ENCODE results near the gene LIMS1. TPM values are rescaled to one million over a fixed set of nuclear protein-coding genes. Genes with fewer than 3 reads are reported as not detected.

The LIMS1 gene
- total and polyA plus RNA-seq, 2 donors (not counting 1 experiment from before 2014, with no cell fraction given) = 14.0 to 22.1 TPM

DNA sequence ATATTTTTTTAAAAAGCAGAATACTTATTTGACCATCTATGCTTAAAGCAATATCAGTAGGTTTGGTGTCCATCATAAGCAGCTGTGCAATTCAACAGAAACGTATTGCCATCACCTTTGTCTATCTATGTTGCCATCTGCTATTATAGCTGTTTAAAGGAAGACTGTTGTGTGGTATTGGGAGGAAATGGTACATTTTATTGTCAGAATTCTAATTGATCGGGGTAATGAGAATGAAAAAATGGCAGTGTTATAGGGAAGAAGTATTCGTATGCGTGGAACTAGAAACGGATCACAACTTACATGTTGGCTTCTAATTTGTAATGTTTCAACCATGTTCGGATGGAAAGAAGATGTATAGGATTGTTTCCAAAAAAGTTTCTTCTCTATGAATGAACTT is 94.7 kb downstream of the LIMS1 start:
- ChIA-PET POLR2A (interaction anchor here (1.0 to 1.5 kb wide), 2 partner anchors 17 to 20 kb away, joined by 4 read pairs; no protein-coding TSS in a partner anchor), CTCF (interaction anchor here (0.7 to 3.1 kb wide), 6 partner anchors 8 to 45 kb away, joined by 3 to 12 read pairs (median 6); no protein-coding TSS in a partner anchor)
- whole genome bisulfite sequencing (ENCODE audit: insufficient coverage) = 79% methylated on average over 5 of the region's 6 CpGs
- Histone ChIP-seq H3K36me3 (replicated peaks in 1 of 2; ENCODE audit: control extremely low read depth in 1 of 2, control insufficient read depth in 1 of 2, extremely low read depth in 1 of 2, insufficient read depth in 2 of 2, low read length in 1 of 2) (no peaks in the 10 kb centered on the region), H3K27me3 (replicated peaks in 1 of 4; ENCODE audit: control extremely low read depth in 1 of 4, control insufficient read depth in 3 of 4, insufficient read depth in 4 of 4, low read length in 3 of 4) (no peaks in the 10 kb centered on the region), H2AFZ (ENCODE audit: insufficient read depth, low read depth, low read length, poor library complexity, severe bottlenecking) (no peak overlapping the region), H3K4me3 (ENCODE audit: control extremely low read depth in 1 of 5, extremely low read depth in 1 of 5, insufficient read depth in 1 of 5, low read depth in 2 of 5, low read length in 4 of 5) (no peak overlapping the region), H3K9ac (ENCODE audit: low read length) (no peak overlapping the region), H3K4me1 (ENCODE audit: control insufficient read depth in 2 of 2, insufficient read depth in 2 of 2, low read length in 2 of 2) (peaks cover 32% of the 10 kb centered on the region in 2 donors), H4K20me1 (ENCODE audit: control insufficient read depth, insufficient read depth, low read length, poor library complexity, severe bottlenecking) (peaks cover 17% of the 10 kb centered on the region), H3K9me3 (ENCODE audit: control extremely low read depth in 1 of 3, control insufficient read depth in 2 of 3, insufficient read depth in 1 of 3, low read length in 2 of 3) (no peaks in the 10 kb centered on the region), H3K79me2 (ENCODE audit: control insufficient read depth, insufficient read depth, low read length) (peaks cover 89% of the 10 kb centered on the region), H3K27ac (ENCODE audit: low read length in 2 of 2) (no peak overlapping the region), H3K4me2 (replicated peaks; ENCODE audit: low read depth, low read length, poor library complexity, severe bottlenecking) (peak overlapping the region; percentile 33)
- no peaks in the 10 kb centered on the region for H3K9me3 Mint-ChIP-seq (ENCODE audit: insufficient read depth)
- TF ChIP-seq, protein P1, sequence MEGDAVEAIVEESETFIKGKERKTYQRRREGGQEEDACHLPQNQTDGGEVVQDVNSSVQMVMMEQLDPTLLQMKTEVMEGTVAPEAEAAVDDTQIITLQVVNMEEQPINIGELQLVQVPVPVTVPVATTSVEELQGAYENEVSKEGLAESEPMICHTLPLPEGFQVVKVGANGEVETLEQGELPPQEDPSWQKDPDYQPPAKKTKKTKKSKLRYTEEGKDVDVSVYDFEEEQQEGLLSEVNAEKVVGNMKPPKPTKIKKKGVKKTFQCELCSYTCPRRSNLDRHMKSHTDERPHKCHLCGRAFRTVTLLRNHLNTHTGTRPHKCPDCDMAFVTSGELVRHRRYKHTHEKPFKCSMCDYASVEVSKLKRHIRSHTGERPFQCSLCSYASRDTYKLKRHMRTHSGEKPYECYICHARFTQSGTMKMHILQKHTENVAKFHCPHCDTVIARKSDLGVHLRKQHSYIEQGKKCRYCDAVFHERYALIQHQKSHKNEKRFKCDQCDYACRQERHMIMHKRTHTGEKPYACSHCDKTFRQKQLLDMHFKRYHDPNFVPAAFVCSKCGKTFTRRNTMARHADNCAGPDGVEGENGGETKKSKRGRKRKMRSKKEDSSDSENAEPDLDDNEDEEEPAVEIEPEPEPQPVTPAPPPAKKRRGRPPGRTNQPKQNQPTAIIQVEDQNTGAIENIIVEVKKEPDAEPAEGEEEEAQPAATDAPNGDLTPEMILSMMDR (IDR thresholded peaks at IDR 0.05) = no peak
- TF ChIP-seq EZH2 (IDR thresholded peaks at IDR 0.05; ENCODE audit: borderline replicate concordance, insufficient read depth, low read depth, low read length, poor library complexity, severe bottlenecking) = no peak
- H3K27me3 Mint-ChIP-seq = peaks cover 3% of the 10 kb centered on the region
- ATAC-seq (ENCODE audit: low read depth) (no peak), DNase-seq (no peak)
- no peak overlapping the region for H3K27ac Mint-ChIP-seq
- no peak overlapping the region for H3K4me3 Mint-ChIP-seq
- intact Hi-C loops (cut with micrococcal nuclease) = loop anchor here (2.0 kb wide), 1 partner anchor 16 kb away; no protein-coding TSS in a partner anchor
- H3K4me1 Mint-ChIP-seq = peaks cover 49% of the 10 kb centered on the region

DNA sequence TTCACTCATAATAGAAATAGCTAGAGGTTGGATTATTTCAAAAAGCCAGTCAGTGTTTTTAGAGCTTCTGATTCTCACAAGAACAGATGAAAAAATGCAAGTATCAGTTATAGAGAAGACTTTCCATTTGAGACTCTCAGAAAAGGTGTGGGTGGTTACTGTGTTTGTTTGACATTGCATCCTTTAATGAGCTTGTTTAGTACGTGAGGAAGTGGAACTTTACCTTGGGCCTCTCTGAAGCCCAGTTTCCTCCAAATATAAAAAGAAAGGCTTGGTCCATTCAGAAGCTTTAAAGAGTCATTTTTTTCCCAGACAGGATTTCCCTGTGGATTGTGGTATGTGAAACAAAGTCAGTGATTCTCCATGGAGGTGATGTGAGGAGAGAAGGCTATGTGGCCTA is 95.1 kb downstream of the LIMS1 start:
- CTCF ChIA-PET = interaction anchor here (0.7 to 3.1 kb wide), 7 partner anchors 9 to 45 kb away, joined by 3 to 12 read pairs (median 5); no protein-coding TSS in a partner anchor
- H3K27ac ChIP-seq (ENCODE audit: low read length in 2 of 2) = peak overlapping the region in 1 of 2 donors; percentile 46
- peak; percentile 41 for DNase-seq

More for the DNA sequence above, 95.1 kb downstream of the LIMS1 start:
- peaks cover 49% of the 10 kb centered on the region for H3K4me1 Mint-ChIP-seq
- peaks cover 5% of the 10 kb centered on the region for H3K27me3 Mint-ChIP-seq
- Histone ChIP-seq H4K20me1 (ENCODE audit: control insufficient read depth, insufficient read depth, low read length, poor library complexity, severe bottlenecking) (peaks cover 22% of the 10 kb centered on the region), H3K4me2 (replicated peaks; ENCODE audit: low read depth, low read length, poor library complexity, severe bottlenecking) (peak overlapping the region; percentile 33), H3K27me3 (replicated peaks in 1 of 4; ENCODE audit: control extremely low read depth in 1 of 4, control insufficient read depth in 3 of 4, insufficient read depth in 4 of 4, low read length in 3 of 4) (no peaks in the 10 kb centered on the region), H2AFZ (ENCODE audit: insufficient read depth, low read depth, low read length, poor library complexity, severe bottlenecking) (no peak overlapping the region), H3K9ac (ENCODE audit: low read length) (no peak overlapping the region), H3K4me3 (ENCODE audit: control extremely low read depth in 1 of 5, extremely low read depth in 1 of 5, insufficient read depth in 1 of 5, low read depth in 2 of 5, low read length in 4 of 5) (no peak overlapping the region), H3K9me3 (ENCODE audit: control extremely low read depth in 1 of 3, control insufficient read depth in 2 of 3, insufficient read depth in 1 of 3, low read length in 2 of 3) (no peaks in the 10 kb centered on the region), H3K4me1 (ENCODE audit: control insufficient read depth in 2 of 2, insufficient read depth in 2 of 2, low read length in 2 of 2) (peaks cover 32% of the 10 kb centered on the region in 2 donors), H3K36me3 (replicated peaks in 1 of 2; ENCODE audit: control extremely low read depth in 1 of 2, control insufficient read depth in 1 of 2, extremely low read depth in 1 of 2, insufficient read depth in 2 of 2, low read length in 1 of 2) (no peaks in the 10 kb centered on the region), H3K79me2 (ENCODE audit: control insufficient read depth, insufficient read depth, low read length) (peaks cover 90% of the 10 kb centered on the region)
- ATAC-seq (ENCODE audit: low read depth) = peak; percentile 62
- POLR2A ChIA-PET = interaction anchor here (1.0 to 1.5 kb wide), 2 partner anchors 18 to 21 kb away, joined by 4 read pairs; no protein-coding TSS in a partner anchor
- intact Hi-C loops (cut with micrococcal nuclease) = loop anchor here (2.0 kb wide), 1 partner anchor 17 kb away; no protein-coding TSS in a partner anchor
- H3K27ac Mint-ChIP-seq = peak overlapping the region; percentile 50
- TF ChIP-seq EZH2 (IDR thresholded peaks at IDR 0.05; ENCODE audit: borderline replicate concordance, insufficient read depth, low read depth, low read length, poor library complexity, severe bottlenecking) = no peak
- TF ChIP-seq, protein P1 (IDR thresholded peaks at IDR 0.05) = no peak
- WGBS (ENCODE audit: insufficient coverage) = no CpG with 5 or more reads among the region's 1 CpG
- peak overlapping the region; percentile 34 for H3K4me3 Mint-ChIP-seq
- no peaks in the 10 kb centered on the region for H3K9me3 Mint-ChIP-seq (ENCODE audit: insufficient read depth)

Measured in B cell (primary cell).